IMR-90 (cell line): Measurements from ENCODE around the gene SCYL2. TPM values are rescaled to one million over a fixed set of nuclear protein-coding genes. Genes with fewer than 3 reads are reported as not detected.

ENCODE experiments used
- ATAC-seq: fragments of 200-7000 bp; cut with Tn5 transposase; 2 replicates; pipeline ENCODE4 v1.9.1; 2020; ENCODE audit warnings: low read depth, mild to moderate bottlenecking, moderate library complexity
- BruUV-seq: library from RNA; stranded (reverse); fragments of 400-500 nt; replicated peaks from 2 replicates; lab custom pipeline; 2021; lab: Mats Ljungman, UMichigan
- CTCF ChIA-PET: fragments of 300-600 bp; formaldehyde crosslinking; extraction: SDS; loops from one replicate; lab custom pipeline; 2021; ENCODE audit warnings: antibody characterized with exemption; lab: Yijun Ruan, JAX
- POLR2A ChIA-PET: fragments of 300-600 bp; sonication (Branson Sonifier 250); formaldehyde crosslinking; loops from one replicate; lab custom pipeline; 2022; ENCODE audit warnings: antibody characterized with exemption; ENCODE audit not compliant: unreplicated experiment; lab: Charles Lee
- DNase-seq: peaks from one replicate; pipeline ENCODE4 v3.0.0; 2013
- H2AFZ ChIP-seq: replicated peaks from 2 replicates; pipeline ENCODE3; 2013; ENCODE audit warnings: low read length, mild to moderate bottlenecking; ENCODE audit not compliant: poor library complexity
- H2AK5ac ChIP-seq: 2 replicates; pipeline ENCODE4 v1.6.1; 2013; ENCODE audit warnings: low read depth, low read length, inconsistent platforms
- H2AK9ac ChIP-seq: replicated peaks from 2 replicates; pipeline ENCODE3; 2013; ENCODE audit warnings: mild to moderate bottlenecking, low read depth, low read length, moderate library complexity; ENCODE audit not compliant: poor library complexity
- H2BK120ac ChIP-seq: 2 replicates; pipeline ENCODE4 v1.6.1; 2013; ENCODE audit warnings: low read depth, low read length, inconsistent platforms
- H2BK15ac ChIP-seq: 3 replicates; pipeline ENCODE4 v1.6.1; 2013; ENCODE audit warnings: low read depth, low read length, inconsistent platforms
- H2BK20ac ChIP-seq: 2 replicates; pipeline ENCODE4 v1.6.1; 2013; ENCODE audit warnings: low read depth, mild to moderate bottlenecking, inconsistent platforms, low read length, moderate library complexity
- H2BK5ac ChIP-seq: 2 replicates; pipeline ENCODE4 v1.6.1; 2013; ENCODE audit warnings: mild to moderate bottlenecking, low read depth, low read length, inconsistent platforms; ENCODE audit not compliant: poor library complexity, severe bottlenecking
- H3K14ac ChIP-seq: replicated peaks from 2 replicates; pipeline ENCODE4 v1.6.1; 2013; ENCODE audit warnings: low read depth, low read length, inconsistent platforms
- H3K18ac ChIP-seq: 2 replicates; pipeline ENCODE4 v1.6.1; 2013; ENCODE audit warnings: low read depth, low read length, control low read depth
- H3K23ac ChIP-seq: 2 replicates; pipeline ENCODE4 v1.6.1; 2013; ENCODE audit warnings: low read depth, low read length, inconsistent platforms
- H3K27ac ChIP-seq: 2 replicates; pipeline ENCODE4 v1.5.1; 2013; ENCODE audit warnings: mild to moderate bottlenecking, control low read depth, low read length; ENCODE audit not compliant: insufficient read depth
- H3K27me3 ChIP-seq: 2 replicates; pipeline ENCODE4 v1.6.1; 2013; ENCODE audit warnings: low read length; ENCODE audit not compliant: control insufficient read depth, insufficient read depth
- H3K36me3 ChIP-seq: 2 replicates; pipeline ENCODE4 v1.6.1; 2013; ENCODE audit warnings: low read length, mixed read lengths; ENCODE audit not compliant: control insufficient read depth, insufficient read depth
- H3K4ac ChIP-seq: 2 replicates; pipeline ENCODE4 v1.6.1; 2013; ENCODE audit warnings: low read depth, low read length, inconsistent platforms
- H3K4me1 ChIP-seq: 2 replicates; pipeline ENCODE4 v1.6.1; 2013; ENCODE audit warnings: low read length, mixed read lengths; ENCODE audit not compliant: control insufficient read depth, insufficient read depth
- H3K4me2 ChIP-seq: 2 replicates; pipeline ENCODE4 v1.6.1; 2013; ENCODE audit warnings: low read depth, mild to moderate bottlenecking, control low read depth, low read length, moderate library complexity
- H3K4me3 ChIP-seq: 2 replicates; pipeline ENCODE4 v1.5.1; 2013; ENCODE audit warnings: low read depth, mild to moderate bottlenecking, control low read depth, low read length, moderate library complexity; ENCODE audit not compliant: insufficient read depth
- H3K56ac ChIP-seq: 2 replicates; pipeline ENCODE4 v1.6.1; 2013; ENCODE audit warnings: low read length, inconsistent platforms; ENCODE audit not compliant: insufficient read depth; ENCODE audit errors: extremely low read depth
- H3K79me1 ChIP-seq, 2 experiments: 2 replicates each; pipeline ENCODE4 v1.6.1; 2013; ENCODE audit warnings: low read length in 2 of 2, inconsistent platforms in 1 of 2, low read depth in 1 of 2
- H3K9ac ChIP-seq: 2 replicates; pipeline ENCODE4 v1.6.1; 2013; ENCODE audit warnings: low read depth, low read length, control low read depth
- H3K9me1 ChIP-seq: 2 replicates; pipeline ENCODE4 v1.6.1; 2013; ENCODE audit warnings: low read length, inconsistent platforms; ENCODE audit not compliant: insufficient read depth
- H3K9me3 ChIP-seq: 2 replicates; pipeline ENCODE4 v1.6.1; 2013; ENCODE audit warnings: low read length; ENCODE audit not compliant: control insufficient read depth, insufficient read depth
- H4K20me1 ChIP-seq: 2 replicates; pipeline ENCODE4 v1.6.1; 2013; ENCODE audit warnings: low read length, inconsistent platforms; ENCODE audit not compliant: insufficient read depth
- H4K5ac ChIP-seq: 2 replicates; pipeline ENCODE4 v1.6.1; 2013; ENCODE audit warnings: mild to moderate bottlenecking, low read depth, low read length, control low read depth
- H4K8ac ChIP-seq, 2 experiments: 2 replicates each; pipeline ENCODE4 v1.6.1; 2013; ENCODE audit warnings: low read depth in 2 of 2, low read length in 2 of 2, control low read depth in 1 of 2, inconsistent platforms in 1 of 2
- H4K91ac ChIP-seq: 2 replicates; pipeline ENCODE4 v1.6.1; 2013; ENCODE audit warnings: low read depth, low read length, inconsistent platforms; ENCODE audit not compliant: insufficient read depth
- CEBPB ChIP-seq: IDR thresholded peaks from 2 replicates; pipeline ENCODE4 v1.6.1; 2012; ENCODE audit warnings: low read depth, low read length, improper control_type of control experiment
- CHD1 ChIP-seq: IDR thresholded peaks from 2 replicates; pipeline ENCODE4 v1.6.1; 2012; ENCODE audit warnings: low read depth, low read length, improper control_type of control experiment
- CTCF ChIP-seq: conservative IDR thresholded peaks from 2 replicates; pipeline ENCODE4 v1.5.1; 2012; ENCODE audit warnings: mild to moderate bottlenecking, low read depth, low read length, improper control_type of control experiment
- FOS ChIP-seq: fragments of 150-350 bp; IDR thresholded peaks from 2 replicates; pipeline ENCODE4 v1.6.1; 2016; ENCODE audit warnings: low read depth, low read length
- MAFK ChIP-seq: IDR thresholded peaks from 2 replicates; pipeline ENCODE4 v1.6.1; 2012; ENCODE audit warnings: low read depth, low read length, improper control_type of control experiment
- MAZ ChIP-seq: IDR thresholded peaks from 2 replicates; pipeline ENCODE4 v1.6.1; 2012; ENCODE audit warnings: low read depth, mild to moderate bottlenecking, low read length, improper control_type of control experiment, moderate library complexity, borderline replicate concordance
- MXI1 ChIP-seq: IDR thresholded peaks from 2 replicates; pipeline ENCODE4 v1.6.1; 2012; ENCODE audit warnings: low read depth, mild to moderate bottlenecking, low read length, moderate library complexity, borderline replicate concordance
- NFE2L2 ChIP-seq: fragments of 150-350 bp; IDR thresholded peaks from 2 replicates; pipeline ENCODE4 v1.6.1; 2016; ENCODE audit warnings: low read depth, mild to moderate bottlenecking, low read length
- POLR2A ChIP-seq: IDR thresholded peaks from 2 replicates; pipeline ENCODE4 v1.6.1; 2012; ENCODE audit warnings: mild to moderate bottlenecking, low read depth, low read length
- RCOR1 ChIP-seq: IDR thresholded peaks from 2 replicates; pipeline ENCODE4 v1.6.1; 2012; ENCODE audit warnings: mild to moderate bottlenecking, low read length, improper control_type of control experiment; ENCODE audit not compliant: insufficient replicate concordance
- RFX5 ChIP-seq: IDR thresholded peaks from 2 replicates; pipeline ENCODE4 v1.8.0; 2012; ENCODE audit warnings: low read depth, mild to moderate bottlenecking, low read length, moderate library complexity
- SMC3 ChIP-seq: fragments of 150-350 bp; IDR thresholded peaks from 2 replicates; pipeline ENCODE4 v1.6.1; 2016; ENCODE audit warnings: low read depth, mild to moderate bottlenecking, antibody characterized with exemption, low read length, moderate library complexity
- WGBS, 2 experiments: methylation state at CpG; one replicate each; pipeline versions ENCODE4 v1.1.5 to v1.1.7; 2013; ENCODE audit warnings: missing lambda C conversion rate in 2 of 2; ENCODE audit not compliant: insufficient read length in 1 of 2; ENCODE audit errors: extremely low coverage in 2 of 2; 5-methylcytosine and 5-hydroxymethylcytosine counted together
- dilution Hi-C: fragments of 300-500 bp; cut with HindIII; formaldehyde crosslinking; loops from one replicate; pipeline ENCODE4 v1.14.3; 2018; ENCODE audit warnings: low sequenced_read_pairs; ENCODE audit not compliant: unreplicated experiment
- in situ Hi-C: fragments of 300-500 bp; cut with MboI; formaldehyde crosslinking; loops from 3 replicates; pipeline ENCODE4 v1.14.3; 2019; ENCODE audit warnings: low sequenced_read_pairs, inconsistent platforms, mixed read lengths
- intact Hi-C: fragments of 100-400 bp; cut with micrococcal nuclease; formaldehyde crosslinking; loops from 2 replicates; pipeline ENCODE4 v1.10.0; 2022
- polyA plus RNA-seq, 3 experiments: library from polyadenylated mRNA; depleted of rRNA; stranded (reverse); fragments of >200 nt; gene quantifications; 2 replicates each; pipeline ENCODE4 v1.2.3, GENCODE V29; 2012; ENCODE audit warnings: low replicate concordance in 1 of 3
- total RNA-seq: library from RNA; depleted of rRNA; stranded (reverse); fragments of >200 nt; gene quantifications from 2 replicates; pipeline ENCODE4 v1.2.3, GENCODE V29; 2012
- TF ChIP-seq, protein P1 (sequence below): fragments of 150-350 bp; IDR thresholded peaks from 2 replicates; pipeline ENCODE4 v1.6.1; 2017; ENCODE audit warnings: mild to moderate bottlenecking, antibody characterized with exemption, low read length, low read depth

The SCYL2 gene
- total and polyA plus RNA-seq, 2 of the 4 experiments (the other 2 are of a cell fraction), result 15.3 to 52.0 TPM

GRCh38 chr12:100265732-100266584 is 1.0 kb upstream of the SCYL2 start:
- ATAC-seq (no peak), DNase-seq (no peak)
- H3K27ac ChIP-seq, result no peak overlapping the region
- H4K5ac ChIP-seq, result peak overlapping the region; percentile 69
- H4K91ac ChIP-seq, result 0 out of 2 replicates have a peak overlapping the region, but pooled peaks have one; percentile 10
- H4K20me1 ChIP-seq, result peaks cover 8% of the 10 kb centered on the region
- H2AK5ac ChIP-seq, result no peak overlapping the region
- POLR2A ChIA-PET, result no interaction called here
- peak overlapping the region; percentile 61 to 90 for H4K8ac ChIP-seq
- peak overlapping the region; percentile 69 for H3K4me2 ChIP-seq
- no peaks in the 10 kb centered on the region for H3K9me3 ChIP-seq
- H3K4ac ChIP-seq, result peak overlapping the region; percentile 63
- H3K79me1 ChIP-seq, result peaks cover 14 to 17% of the 10 kb centered on the region in 2 experiments; a peak in 3 of 4 replicates
- H3K27me3 ChIP-seq, result no peaks in the 10 kb centered on the region
- 0 out of 2 replicates have a peak, but pooled peaks cover 3% of the 10 kb centered on the region for H3K9me1 ChIP-seq
- no peak overlapping the region for H2BK20ac ChIP-seq
- dilution Hi-C loops (no loop called here), in situ Hi-C loops (no loop called here), intact Hi-C loops (loop anchor here (5.0 kb wide), 1 partner anchor 61 kb away; no protein-coding TSS in a partner anchor)
- 0 out of 2 replicates have a peak overlapping the region, but pooled peaks have one; percentile 10 for H3K18ac ChIP-seq
- peak overlapping the region; percentile 29; the same call in 1 of the 3 replicates for H2BK15ac ChIP-seq
- H3K4me1 ChIP-seq, result peaks cover 3% of the 10 kb centered on the region
- no peak overlapping the region for H2AK9ac ChIP-seq
- no TSS peak for BruUV-seq
- peak overlapping the region; percentile 89; the same call in 1 of the 2 replicates for H3K4me3 ChIP-seq
- H3K56ac ChIP-seq, result no peak overlapping the region
- CTCF ChIA-PET, result no interaction called here
- peak overlapping the region; percentile 6 for H2BK5ac ChIP-seq
- H2BK120ac ChIP-seq, result no peak overlapping the region
- H3K9ac ChIP-seq, result peak overlapping the region; percentile 5; the same call in 1 of the 2 replicates
- H2AFZ ChIP-seq, result peak overlapping the region; percentile 98
- H3K23ac ChIP-seq, result no peak overlapping the region
- H3K36me3 ChIP-seq, result no peaks in the 10 kb centered on the region
- H3K14ac ChIP-seq, result 0 out of 2 replicates have a peak overlapping the region, but pooled peaks have one; percentile 5
- WGBS, 2 experiments, result no CpG with 5 or more reads among the region's 11 CpGs
- no peak for TF ChIP-seq RCOR1
- no peak for TF ChIP-seq NFE2L2
- no peak for TF ChIP-seq SMC3
- TF ChIP-seq CHD1, result no peak
- no peak for TF ChIP-seq CEBPB
- TF ChIP-seq FOS, result no peak
- no peak for TF ChIP-seq RFX5
- no peak for TF ChIP-seq MAFK
- TF ChIP-seq MXI1, result no peak
- TF ChIP-seq POLR2A, result no peak
- TF ChIP-seq, protein P1, sequence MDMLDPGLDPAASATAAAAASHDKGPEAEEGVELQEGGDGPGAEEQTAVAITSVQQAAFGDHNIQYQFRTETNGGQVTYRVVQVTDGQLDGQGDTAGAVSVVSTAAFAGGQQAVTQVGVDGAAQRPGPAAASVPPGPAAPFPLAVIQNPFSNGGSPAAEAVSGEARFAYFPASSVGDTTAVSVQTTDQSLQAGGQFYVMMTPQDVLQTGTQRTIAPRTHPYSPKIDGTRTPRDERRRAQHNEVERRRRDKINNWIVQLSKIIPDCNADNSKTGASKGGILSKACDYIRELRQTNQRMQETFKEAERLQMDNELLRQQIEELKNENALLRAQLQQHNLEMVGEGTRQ, result no peak
- TF ChIP-seq MAZ, result no peak
- no peak for TF ChIP-seq CTCF
